SK-N-MC (cell line): ENCODE data around the gene FHOD3.

Experiments used
- EZH2 ChIP-seq: fragments of 200-600 bp; sonication (generic); IDR thresholded peaks from one replicate; pipeline ENCODE4 v1.6.1; 2017; ENCODE audit warnings: antibody characterized with exemption
- POLR2AphosphoS5 ChIP-seq: IDR thresholded peaks from 2 replicates; pipeline ENCODE4 v1.6.1; 2012; ENCODE audit warnings: mild to moderate bottlenecking, low read depth, low read length, borderline replicate concordance

GRCh38 chr18:36593001-36593400, 295.5 kb downstream of the FHOD3 start:
- no peak for TF ChIP-seq POLR2AphosphoS5
- no peak for TF ChIP-seq EZH2
